GM12865 (cell line): Measurements from ENCODE around the gene SESN1.
A peak's percentile ranks its signal among the peaks of the same experiment; 100 is the strongest.
"Not testable (repeated sequence)": the region's sequence is repeated elsewhere in the genome, so short reads cannot be mapped to it uniquely, and the experiment has no call there.

Experiments used
- DNase-seq: peaks from one replicate; pipeline ENCODE4 v3.0.0; 2010; ENCODE audit warnings: low read depth
- H3K4me3 ChIP-seq: 2 replicates; pipeline ENCODE4 v1.5.1; 2011; ENCODE audit warnings: mild to moderate bottlenecking, low read depth, low read length, control low read depth
- TF ChIP-seq, protein P1 (sequence below): IDR thresholded peaks from 2 replicates; pipeline ENCODE4 v1.5.1; 2011; ENCODE audit warnings: low read length, control low read depth, low read depth, inconsistent platforms; ENCODE audit not compliant: insufficient read depth; ENCODE audit errors: missing control alignments

The SESN1 gene

DNA sequence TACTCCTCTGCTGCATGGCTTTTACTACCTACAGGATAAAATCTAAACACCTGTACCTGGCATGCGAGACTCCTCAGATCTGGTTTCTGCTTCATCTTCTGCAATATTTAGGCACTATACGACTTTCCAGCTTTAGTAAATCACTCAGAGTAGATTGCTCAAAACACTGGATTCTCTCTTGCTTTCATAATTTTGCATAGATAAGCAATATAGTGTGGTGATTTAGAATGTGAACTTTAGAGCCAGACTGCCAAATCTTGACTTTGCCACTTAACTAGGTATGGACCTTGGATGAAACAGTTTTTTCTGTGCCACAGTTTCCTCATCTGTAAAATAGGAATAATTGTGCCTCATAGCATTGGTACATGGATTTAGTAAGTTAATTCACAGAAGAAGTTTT is 29.6 kb upstream of the SESN1 start:
- TF ChIP-seq, protein P1, sequence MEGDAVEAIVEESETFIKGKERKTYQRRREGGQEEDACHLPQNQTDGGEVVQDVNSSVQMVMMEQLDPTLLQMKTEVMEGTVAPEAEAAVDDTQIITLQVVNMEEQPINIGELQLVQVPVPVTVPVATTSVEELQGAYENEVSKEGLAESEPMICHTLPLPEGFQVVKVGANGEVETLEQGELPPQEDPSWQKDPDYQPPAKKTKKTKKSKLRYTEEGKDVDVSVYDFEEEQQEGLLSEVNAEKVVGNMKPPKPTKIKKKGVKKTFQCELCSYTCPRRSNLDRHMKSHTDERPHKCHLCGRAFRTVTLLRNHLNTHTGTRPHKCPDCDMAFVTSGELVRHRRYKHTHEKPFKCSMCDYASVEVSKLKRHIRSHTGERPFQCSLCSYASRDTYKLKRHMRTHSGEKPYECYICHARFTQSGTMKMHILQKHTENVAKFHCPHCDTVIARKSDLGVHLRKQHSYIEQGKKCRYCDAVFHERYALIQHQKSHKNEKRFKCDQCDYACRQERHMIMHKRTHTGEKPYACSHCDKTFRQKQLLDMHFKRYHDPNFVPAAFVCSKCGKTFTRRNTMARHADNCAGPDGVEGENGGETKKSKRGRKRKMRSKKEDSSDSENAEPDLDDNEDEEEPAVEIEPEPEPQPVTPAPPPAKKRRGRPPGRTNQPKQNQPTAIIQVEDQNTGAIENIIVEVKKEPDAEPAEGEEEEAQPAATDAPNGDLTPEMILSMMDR: no peak
- no peak overlapping the region for H3K4me3 ChIP-seq
- DNase-seq: no peak

DNA sequence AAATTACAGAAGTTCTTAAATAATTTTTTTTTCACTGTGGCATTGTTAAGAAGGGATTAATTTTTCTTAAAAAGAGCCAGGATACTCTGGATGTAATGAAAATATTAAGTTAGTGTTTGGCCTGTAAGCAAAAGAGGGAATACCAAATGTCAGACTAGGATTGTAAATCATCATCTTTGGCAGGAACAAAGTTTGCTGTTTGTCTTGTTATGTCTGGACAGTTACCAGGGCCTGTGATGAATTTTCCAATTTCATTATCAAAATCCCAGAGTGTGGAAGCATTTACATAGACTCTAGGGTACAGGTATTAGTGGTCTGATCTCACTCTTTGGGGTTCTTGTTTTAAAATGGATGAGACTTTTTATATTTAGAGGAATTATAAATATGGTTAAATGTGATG is 26.8 kb upstream of the SESN1 start:
- H3K4me3 ChIP-seq: no peak overlapping the region
- no peak for DNase-seq
- TF ChIP-seq, protein P1: no peak

DNA sequence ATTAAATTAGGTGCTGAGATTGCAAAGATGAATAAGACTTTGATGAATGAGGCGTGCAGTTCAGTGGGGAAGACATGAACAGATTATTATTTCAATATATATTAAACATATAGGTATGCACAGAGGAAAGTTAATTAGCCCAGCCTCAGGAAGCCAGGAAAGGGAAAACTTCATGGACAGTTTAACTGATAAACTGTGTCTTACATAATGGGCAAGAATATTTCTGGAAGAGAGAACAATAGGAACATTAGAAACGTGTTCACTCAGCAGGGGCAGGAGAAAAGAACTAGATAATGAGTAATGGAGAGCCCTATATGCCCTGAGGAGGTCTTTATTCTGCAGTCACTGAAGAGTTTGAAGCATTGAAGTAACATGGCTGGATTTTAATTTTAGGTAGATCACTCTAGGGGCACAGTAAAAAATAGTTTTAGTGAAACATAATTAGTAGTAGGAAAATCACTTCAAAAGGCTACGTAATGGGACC is 24.3 kb upstream of the SESN1 start:
- TF ChIP-seq, protein P1: no peak
- DNase-seq: no peak
- H3K4me3 ChIP-seq: no peak overlapping the region

DNA sequence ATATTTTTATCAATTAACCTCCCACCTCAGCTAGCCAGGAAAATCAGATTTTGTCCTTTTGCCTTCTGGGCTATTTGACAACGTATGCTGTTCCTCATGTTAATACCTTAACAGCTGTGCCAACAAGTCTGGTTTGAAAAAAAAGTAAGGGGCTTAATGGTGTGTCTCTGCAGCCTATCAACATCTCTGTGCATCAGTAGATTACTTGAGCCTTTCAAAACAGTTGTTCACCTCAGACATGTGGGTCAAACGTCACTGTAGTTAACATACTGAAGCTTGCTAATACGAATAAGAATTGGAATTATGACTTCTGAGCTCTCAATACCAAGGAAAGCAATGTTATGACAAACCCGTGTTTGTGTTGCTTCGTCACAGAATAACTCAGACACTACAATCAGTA is 23.7 kb upstream of the SESN1 start:
- no peak for DNase-seq
- TF ChIP-seq, protein P1: no peak
- no peak overlapping the region for H3K4me3 ChIP-seq

DNA sequence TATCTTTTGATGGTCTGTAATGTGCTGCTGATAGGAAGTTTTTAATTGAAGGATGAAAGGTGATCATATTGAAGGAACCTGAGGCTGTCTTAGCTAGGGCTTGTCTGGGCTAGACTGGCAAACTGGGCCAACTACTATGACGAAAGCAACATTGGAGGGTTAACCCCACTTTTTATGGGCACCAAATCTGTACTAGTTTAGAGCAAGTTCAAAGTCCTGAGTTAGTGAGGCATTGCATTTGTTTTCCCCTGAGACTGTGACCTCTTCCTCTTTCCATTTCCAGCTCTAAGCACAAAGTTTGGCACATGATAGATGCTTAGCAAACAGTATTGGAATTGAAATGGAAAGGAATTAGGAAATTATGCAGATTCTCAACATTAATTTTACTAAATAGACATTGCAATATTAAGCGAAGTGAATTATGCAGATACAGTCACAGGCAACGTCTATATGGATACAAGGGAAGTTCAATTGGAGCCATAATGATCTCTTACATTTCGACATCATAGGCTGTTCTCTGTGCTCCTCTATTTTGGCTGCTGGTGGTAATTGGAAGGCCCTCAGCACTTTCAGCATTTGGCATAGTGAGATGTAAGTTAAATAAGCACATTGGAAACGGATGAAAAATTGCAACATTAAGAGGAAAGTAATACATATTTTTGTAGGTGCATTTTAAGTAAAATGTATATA is 22.8 kb upstream of the SESN1 start:
- TF ChIP-seq, protein P1: no peak
- no peak overlapping the region for H3K4me3 ChIP-seq
- peak; percentile 43 for DNase-seq

DNA sequence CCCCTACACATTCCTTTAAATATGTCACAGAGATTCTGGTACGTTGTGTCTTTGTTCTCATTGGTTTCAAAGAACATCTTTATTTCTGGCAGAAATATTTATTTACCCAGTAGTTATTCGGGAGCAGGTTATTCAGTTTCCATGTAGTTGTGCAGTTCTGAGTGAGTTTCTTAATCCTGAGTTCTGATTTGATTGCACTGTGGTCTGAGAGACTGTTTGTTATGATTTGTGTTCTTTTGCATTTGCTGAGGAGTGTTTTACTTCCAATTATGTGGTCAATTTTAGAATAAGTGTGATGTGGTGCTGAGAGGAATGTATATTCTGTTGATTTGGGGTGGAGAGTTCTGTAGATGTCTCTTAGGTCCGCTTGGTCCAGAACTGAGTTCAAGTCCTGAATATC is 18.0 kb upstream of the SESN1 start:
- DNase-seq, H3K4me3 ChIP-seq: not testable (repeated sequence)

DNA sequence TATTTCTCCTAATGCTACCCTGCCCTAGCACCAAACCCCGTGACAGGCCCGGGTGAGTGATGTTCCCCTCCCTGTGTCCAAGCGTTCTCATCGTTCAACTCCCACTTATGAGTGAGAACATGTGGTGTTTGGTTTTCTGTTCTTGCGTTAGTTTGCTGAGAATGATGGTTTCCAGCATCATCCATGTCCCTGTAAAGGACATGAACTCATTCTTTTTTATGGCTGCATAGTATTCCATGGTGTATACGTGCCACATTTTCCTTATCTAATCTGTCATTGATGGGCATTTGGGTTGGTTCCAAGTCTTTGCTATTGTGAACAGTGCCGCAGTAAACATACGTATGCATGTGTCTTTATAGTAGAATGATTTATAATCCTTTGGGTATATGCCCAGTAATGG is 15.0 kb upstream of the SESN1 start:
- H3K4me3 ChIP-seq, DNase-seq: not testable (repeated sequence)

DNA sequence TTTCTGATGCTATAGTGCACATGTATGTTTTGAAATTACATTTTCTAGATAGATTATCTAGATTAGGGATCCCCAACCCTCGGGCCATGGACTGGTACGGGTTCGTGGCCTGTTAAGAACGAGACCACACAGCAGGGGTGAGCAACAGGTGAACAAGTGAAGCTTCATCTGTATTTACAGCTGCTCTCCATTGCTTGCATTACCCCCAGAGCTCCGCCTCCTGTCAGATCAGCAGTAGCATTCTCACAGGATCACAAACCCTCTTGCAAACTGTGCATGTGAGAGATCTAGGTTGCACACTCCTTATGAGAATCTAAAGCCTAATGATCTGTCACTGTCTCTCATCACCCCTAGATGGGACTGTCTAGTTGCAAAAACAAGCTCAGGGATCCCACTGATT is 11.0 kb upstream of the SESN1 start:
- TF ChIP-seq, protein P1: no peak
- H3K4me3 ChIP-seq: no peak overlapping the region
- no peak for DNase-seq
